Upper lobe of right lung (tissue), 1 donor: ENCODE measurements around the gene CYP4F12. TPM values are rescaled to one million over a fixed set of nuclear protein-coding genes. Genes with fewer than 3 reads are reported as not detected.

Source experiments
- total RNA-seq: library from RNA; stranded (reverse); fragmentation: NEBNext Ultra II Directional; extraction: Animal tissue kit (Norgen Biotek cat#: 25700); gene quantifications from one replicate; pipeline ENCODE4 v1.2.1, GENCODE V29; 2021
- donor health status: DM: no; HTN: yes; CAD: no; lungs with severe emphysema.

The CYP4F12 gene
- total RNA-seq, 1 donor from 2014 or later = 3.7 TPM

Other genes with a start within 250 kb of the CYP4F12 start
- gene WIZ, start 223.1 kb upstream of the CYP4F12 start, total RNA-seq = 30.9 TPM
- 19.1 TPM for gene RASAL3, start 208.5 kb upstream of the CYP4F12 start, total RNA-seq
- not detected for gene PGLYRP2, start 193.6 kb upstream of the CYP4F12 start, total RNA-seq
- gene CYP4F22, start 164.6 kb upstream of the CYP4F12 start, total RNA-seq = not detected
- gene CYP4F8, start 57.9 kb upstream of the CYP4F12 start, total RNA-seq = 2.1 TPM
- 0.41 TPM for gene CYP4F3, start 32.2 kb upstream of the CYP4F12 start, total RNA-seq
- not detected for gene OR10H2, start 54.9 kb downstream of the CYP4F12 start, total RNA-seq
- not detected for gene OR10H3, start 64.9 kb downstream of the CYP4F12 start, total RNA-seq
- not detected for gene OR10H5, start 114.6 kb downstream of the CYP4F12 start, total RNA-seq
- gene OR10H1, start 142.6 kb downstream of the CYP4F12 start, total RNA-seq = not detected
- gene CYP4F2, start 225.0 kb downstream of the CYP4F12 start, total RNA-seq = not detected